Measurements from ENCODE around the gene AMBN. TPM values are rescaled to one million over a fixed set of nuclear protein-coding genes. Genes with fewer than 3 reads are reported as not detected.

The AMBN gene
- total RNA-seq, 1 experiment from 2014 or later: not detected

- ATAC-seq (no peak), DNase-seq (ENCODE audit: low read depth, low spot score) (no peak)
- ChIA-PET CTCF (no interaction called here), POLR2A (no interaction called here)
- H3K4me3 ChIP-seq (ENCODE audit: low read depth in 2 of 2, low read length in 2 of 2): no peak overlapping the region
- no peaks in the 10 kb centered on the region for H3K27me3 ChIP-seq (ENCODE audit: control insufficient read depth, insufficient read depth, low read length)
- BruUV-seq (replicated peaks): no TSS peak
- TF ChIP-seq TCF7L2 (IDR thresholded peaks at IDR 0.05; ENCODE audit: low read depth, low read length) (no peak), CTCF (IDR thresholded peaks at IDR 0.05) (no peak), SIN3A (IDR thresholded peaks at IDR 0.05; ENCODE audit: borderline replicate concordance, insufficient read depth, low read depth, low read length) (no peak), POLR2AphosphoS5 (IDR thresholded peaks at IDR 0.05; ENCODE audit: low read depth, low read length) (no peak)
- TF ChIP-seq, protein P1, sequence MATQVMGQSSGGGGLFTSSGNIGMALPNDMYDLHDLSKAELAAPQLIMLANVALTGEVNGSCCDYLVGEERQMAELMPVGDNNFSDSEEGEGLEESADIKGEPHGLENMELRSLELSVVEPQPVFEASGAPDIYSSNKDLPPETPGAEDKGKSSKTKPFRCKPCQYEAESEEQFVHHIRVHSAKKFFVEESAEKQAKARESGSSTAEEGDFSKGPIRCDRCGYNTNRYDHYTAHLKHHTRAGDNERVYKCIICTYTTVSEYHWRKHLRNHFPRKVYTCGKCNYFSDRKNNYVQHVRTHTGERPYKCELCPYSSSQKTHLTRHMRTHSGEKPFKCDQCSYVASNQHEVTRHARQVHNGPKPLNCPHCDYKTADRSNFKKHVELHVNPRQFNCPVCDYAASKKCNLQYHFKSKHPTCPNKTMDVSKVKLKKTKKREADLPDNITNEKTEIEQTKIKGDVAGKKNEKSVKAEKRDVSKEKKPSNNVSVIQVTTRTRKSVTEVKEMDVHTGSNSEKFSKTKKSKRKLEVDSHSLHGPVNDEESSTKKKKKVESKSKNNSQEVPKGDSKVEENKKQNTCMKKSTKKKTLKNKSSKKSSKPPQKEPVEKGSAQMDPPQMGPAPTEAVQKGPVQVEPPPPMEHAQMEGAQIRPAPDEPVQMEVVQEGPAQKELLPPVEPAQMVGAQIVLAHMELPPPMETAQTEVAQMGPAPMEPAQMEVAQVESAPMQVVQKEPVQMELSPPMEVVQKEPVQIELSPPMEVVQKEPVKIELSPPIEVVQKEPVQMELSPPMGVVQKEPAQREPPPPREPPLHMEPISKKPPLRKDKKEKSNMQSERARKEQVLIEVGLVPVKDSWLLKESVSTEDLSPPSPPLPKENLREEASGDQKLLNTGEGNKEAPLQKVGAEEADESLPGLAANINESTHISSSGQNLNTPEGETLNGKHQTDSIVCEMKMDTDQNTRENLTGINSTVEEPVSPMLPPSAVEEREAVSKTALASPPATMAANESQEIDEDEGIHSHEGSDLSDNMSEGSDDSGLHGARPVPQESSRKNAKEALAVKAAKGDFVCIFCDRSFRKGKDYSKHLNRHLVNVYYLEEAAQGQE (IDR thresholded peaks at IDR 0.05; ENCODE audit: insufficient read depth in 1 of 2, low read depth in 2 of 2, low read length in 1 of 2): no peak
- H3K4me1 ChIP-seq (ENCODE audit: control insufficient read depth, insufficient read depth, low read length): no peaks in the 10 kb centered on the region
- H3K9me3 ChIP-seq (ENCODE audit: control insufficient read depth, insufficient read depth, low read depth, low read length): no peaks in the 10 kb centered on the region
- H3K36me3 ChIP-seq (ENCODE audit: control insufficient read depth, insufficient read depth, low read length): no peaks in the 10 kb centered on the region
- intact Hi-C loops (cut with micrococcal nuclease; ENCODE audit: unreplicated experiment) (loop anchor here (5.0 kb wide), 1 partner anchor 870 kb away; no protein-coding TSS in a partner anchor), in situ Hi-C loops (cut with HindIII; ENCODE audit: low pct_unique_long_range_greater_than_20kb, low sequenced_read_pairs) (no loop called here)
- no peak overlapping the region for H3K27ac ChIP-seq (ENCODE audit: low read length)
Measured at GRCh38 chr4:70556856-70557255, 35.2 kb upstream of the AMBN start.

DNA sequence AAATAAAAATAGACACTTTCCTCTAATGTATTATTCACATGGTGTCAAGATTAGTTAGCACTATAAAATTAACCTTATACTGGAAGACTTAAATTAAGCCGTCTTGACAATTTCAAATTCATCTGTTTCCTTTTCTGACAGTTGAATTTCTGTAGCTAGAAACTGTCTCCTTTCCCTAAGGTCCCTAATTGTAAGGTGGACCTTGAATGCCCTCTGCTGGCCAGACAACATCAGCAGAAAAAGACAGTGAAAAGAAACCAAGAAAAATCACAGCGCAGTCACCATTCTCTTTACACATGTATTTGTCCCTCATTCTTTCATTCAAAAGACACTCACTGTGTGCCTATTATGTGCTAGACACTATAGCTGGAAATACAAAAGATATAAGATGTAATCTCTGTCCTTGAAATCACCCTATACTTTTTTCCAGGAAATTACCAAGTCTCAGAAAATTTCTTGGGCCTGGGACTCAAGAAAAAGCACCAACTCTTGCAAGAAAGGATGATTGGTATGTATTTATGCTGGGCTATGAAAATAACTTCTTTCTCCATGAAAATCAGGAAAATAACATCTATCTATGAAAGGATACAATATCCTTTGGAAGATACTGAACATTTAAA, 32.7 kb upstream of the AMBN start:
- intact Hi-C loops (cut with micrococcal nuclease; ENCODE audit: unreplicated experiment): loop anchor here (5.0 kb wide), 1 partner anchor 872 kb away; no protein-coding TSS in a partner anchor
- no peaks in the 10 kb centered on the region for H3K9me3 ChIP-seq (ENCODE audit: control insufficient read depth, insufficient read depth, low read depth, low read length)
- TF ChIP-seq, protein P1 (IDR thresholded peaks at IDR 0.05; ENCODE audit: insufficient read depth in 1 of 2, low read depth in 2 of 2, low read length in 1 of 2): no peak
- no peak for TF ChIP-seq POLR2AphosphoS5 (IDR thresholded peaks at IDR 0.05; ENCODE audit: low read depth, low read length)
- TF ChIP-seq SIN3A (IDR thresholded peaks at IDR 0.05; ENCODE audit: borderline replicate concordance, insufficient read depth, low read depth, low read length): no peak
- no peak for TF ChIP-seq TCF7L2 (IDR thresholded peaks at IDR 0.05; ENCODE audit: low read depth, low read length)
- peak; percentile 68; the same call in 1 of the 2 replicates for TF ChIP-seq CTCF (IDR thresholded peaks at IDR 0.05)
- in situ Hi-C loops (cut with HindIII; ENCODE audit: low pct_unique_long_range_greater_than_20kb, low sequenced_read_pairs): no loop called here
- POLR2A ChIA-PET: no interaction called here
- H3K4me3 ChIP-seq (ENCODE audit: low read depth in 2 of 2, low read length in 2 of 2): no peak overlapping the region
- DNase-seq (ENCODE audit: low read depth, low spot score) (peak; percentile 24), ATAC-seq (no peak; the same call in 1 of the 2 replicates)
- no peak overlapping the region for H3K27ac ChIP-seq (ENCODE audit: low read length)
- CTCF ChIA-PET: interaction anchor here (0.6 kb wide), 1 partner anchor 343 kb away, joined by 8 read pairs; no protein-coding TSS in a partner anchor
- no peaks in the 10 kb centered on the region for H3K27me3 ChIP-seq (ENCODE audit: control insufficient read depth, insufficient read depth, low read length)
- no TSS peak for BruUV-seq (replicated peaks)
- no peaks in the 10 kb centered on the region for H3K4me1 ChIP-seq (ENCODE audit: control insufficient read depth, insufficient read depth, low read length)
- H3K36me3 ChIP-seq (ENCODE audit: control insufficient read depth, insufficient read depth, low read length): no peaks in the 10 kb centered on the region

Data from Panc1 (cell line).